K562 (cell line): Measurements from ENCODE around the gene MEIS2.

ENCODE experiments used
- CBFA2T3 ChIP-seq: fragments of 450-650 bp; IDR thresholded peaks from 2 replicates; pipeline ENCODE4 v1.6.1; 2017
- CHD7 ChIP-seq: fragments of 200-600 bp; sonication (generic); IDR thresholded peaks from one replicate; pipeline ENCODE4 v1.6.1; 2012; ENCODE audit warnings: mild to moderate bottlenecking, low read depth, low read length, inconsistent platforms
- CTCF ChIP-seq, 3 experiments: IDR thresholded peaks in 2 of 3; conservative IDR thresholded peaks in 1 of 3; 2 replicates each; pipeline ENCODE4 v1.5.1; 2011 to 2012; ENCODE audit warnings: low read length in 3 of 3, mild to moderate bottlenecking in 3 of 3, control low read depth in 2 of 3, improper control_type of control experiment in 1 of 3, inconsistent platforms in 1 of 3, low read depth in 1 of 3, mixed read lengths in 1 of 3, moderate library complexity in 1 of 3; ENCODE audit not compliant: insufficient read depth in 2 of 3
- EZH2 ChIP-seq: IDR thresholded peaks from 2 replicates; pipeline ENCODE4 v1.6.1; 2012; ENCODE audit warnings: low read depth, mild to moderate bottlenecking, inconsistent platforms, low read length, borderline replicate concordance
- KDM1A ChIP-seq, 2 experiments: fragments of 450-650 bp; IDR thresholded peaks; 2 replicates each; pipeline ENCODE4 v1.6.1; 2016; ENCODE audit warnings: mild to moderate bottlenecking in 2 of 2
- RAD21 ChIP-seq, 2 experiments: fragments of 250-450 bp in 1 of 2; fragments of 450-650 bp in 1 of 2; sonication (Bioruptor Pico) in 1 of 2; formaldehyde crosslinking in 1 of 2; IDR thresholded peaks in 1 of 2; conservative IDR thresholded peaks in 1 of 2; 2 replicates each; pipeline versions ENCODE4 v1.4.0 to v1.8.0; 2020 to 2022; ENCODE audit warnings: mild to moderate bottlenecking in 2 of 2, moderate library complexity in 1 of 2
- TAL1 ChIP-seq: fragments of 450-650 bp; IDR thresholded peaks from 2 replicates; pipeline ENCODE4 v1.6.1; 2016; ENCODE audit warnings: mild to moderate bottlenecking
- TFAP4 ChIP-seq: sonication (generic); formaldehyde crosslinking; IDR thresholded peaks from 2 replicates; pipeline ENCODE4 v1.8.0; 2022; ENCODE audit warnings: missing genetic modification reagents, mild to moderate bottlenecking, moderate library complexity, borderline replicate concordance
- ZNF740 ChIP-seq, 3 experiments: fragments of 200-800 bp in 1 of 3; sonication (Bioruptor generic) in 1 of 3; sonication (generic) in 1 of 3; formaldehyde crosslinking in 1 of 3; IDR thresholded peaks; 2 replicates each; pipeline versions ENCODE4 v1.6.1 to v1.8.0; 2016 to 2022; ENCODE audit warnings: mild to moderate bottlenecking in 2 of 3, missing compliant biosample characterization in 2 of 3, missing genetic modification characterization in 2 of 3, missing genetic modification reagents in 1 of 3

GRCh38 chr15:36877796-36878683 lies 222.3 kb downstream of the MEIS2 start:
- no peak for TF ChIP-seq CHD7
- no peak for TF ChIP-seq CBFA2T3
- no peak for TF ChIP-seq TFAP4 (CRISPR knock-in tag)
- TF ChIP-seq RAD21 (CRISPR knock-in tag; conservative IDR thresholded peaks at IDR 0.05 in 1 of 2, IDR thresholded peaks at IDR 0.05 in 1 of 2): no peak
- no peak for TF ChIP-seq ZNF740 (CRISPR knock-in tag; IDR thresholded peaks at IDR 0.05)
- no peak for TF ChIP-seq ZNF740 (tag; IDR thresholded peaks at IDR 0.05)
- no peak for TF ChIP-seq CTCF (IDR thresholded peaks at IDR 0.05 in 2 of 3, conservative IDR thresholded peaks at IDR 0.05 in 1 of 3; ENCODE audit: insufficient read depth in 2 of 3, low read depth in 1 of 3, low read length in 3 of 3)
- no peak for TF ChIP-seq KDM1A (IDR thresholded peaks at IDR 0.05)
- TF ChIP-seq EZH2: no peak
- TF ChIP-seq TAL1: no peak
